H9 (cell line): ENCODE measurements around the gene PRKCZ. TPM values are rescaled to one million over a fixed set of nuclear protein-coding genes. Genes with fewer than 3 reads are reported as not detected.

ENCODE experiments used
- DNase-seq: peaks from one replicate; pipeline ENCODE4 v3.0.0-alpha.2; 2017
- H2AFZ ChIP-seq: one replicate; pipeline ENCODE4 v1.6.1; 2013; ENCODE audit warnings: mild to moderate bottlenecking, low read length, control low read depth, moderate library complexity
- H2AK5ac ChIP-seq: 2 replicates; pipeline ENCODE4 v1.6.1; 2013; ENCODE audit warnings: low read length, control low read depth, mixed read lengths; ENCODE audit not compliant: insufficient read length
- H2BK120ac ChIP-seq: one replicate; pipeline ENCODE4 v1.6.1; 2013; ENCODE audit warnings: low read depth, mild to moderate bottlenecking, low read length, control low read depth, inconsistent platforms; ENCODE audit not compliant: poor library complexity, severe bottlenecking
- H2BK12ac ChIP-seq: 2 replicates; pipeline ENCODE4 v1.6.1; 2013; ENCODE audit warnings: low read length, control low read depth, mixed read lengths, low read depth; ENCODE audit not compliant: insufficient read length
- H2BK15ac ChIP-seq: 2 replicates; pipeline ENCODE4 v1.6.1; 2013; ENCODE audit warnings: low read depth, low read length, control low read depth
- H2BK20ac ChIP-seq: one replicate; pipeline ENCODE4 v1.6.1; 2013; ENCODE audit warnings: low read depth, mild to moderate bottlenecking, low read length, control low read depth, inconsistent platforms; ENCODE audit not compliant: poor library complexity, severe bottlenecking
- H2BK5ac ChIP-seq: 2 replicates; pipeline ENCODE4 v1.6.1; 2013; ENCODE audit warnings: low read length, control low read depth, mixed read lengths; ENCODE audit not compliant: insufficient read length
- H3K14ac ChIP-seq: 2 replicates; pipeline ENCODE4 v1.6.1; 2013; ENCODE audit warnings: low read length, control low read depth; ENCODE audit not compliant: insufficient read depth
- H3K18ac ChIP-seq: 2 replicates; pipeline ENCODE4 v1.6.1; 2013; ENCODE audit warnings: low read depth, mild to moderate bottlenecking, mixed read lengths, low read length, control low read depth; ENCODE audit not compliant: insufficient read length
- H3K23ac ChIP-seq: 2 replicates; pipeline ENCODE4 v1.6.1; 2013; ENCODE audit warnings: low read length, control low read depth, mixed read lengths, low read depth; ENCODE audit not compliant: insufficient read length
- H3K23me2 ChIP-seq: 2 replicates; pipeline ENCODE4 v1.6.1; 2013; ENCODE audit warnings: low read depth, mild to moderate bottlenecking, mixed read lengths, low read length, control low read depth; ENCODE audit not compliant: insufficient read length, poor library complexity, severe bottlenecking
- H3K27ac ChIP-seq: 2 replicates; pipeline ENCODE4 v1.5.1; 2013; ENCODE audit warnings: low read length, control low read depth, mixed read lengths, low read depth; ENCODE audit not compliant: insufficient read length
- H3K27me3 ChIP-seq: 2 replicates; pipeline ENCODE4 v1.6.1; 2013; ENCODE audit warnings: low read length, control low read depth, inconsistent platforms; ENCODE audit not compliant: insufficient read depth
- H3K4ac ChIP-seq: 2 replicates; pipeline ENCODE4 v1.6.1; 2013; ENCODE audit warnings: low read depth, mild to moderate bottlenecking, control low read depth, inconsistent platforms, low read length, moderate library complexity
- H3K4me1 ChIP-seq: 2 replicates; pipeline ENCODE4 v1.6.1; 2013; ENCODE audit warnings: low read length, control low read depth, inconsistent platforms; ENCODE audit not compliant: insufficient read depth
- H3K4me2 ChIP-seq: 2 replicates; pipeline ENCODE4 v1.6.1; 2013; ENCODE audit warnings: low read length, control low read depth, mixed read lengths; ENCODE audit not compliant: insufficient read length, insufficient read depth
- H3K56ac ChIP-seq: 2 replicates; pipeline ENCODE4 v1.6.1; 2013; ENCODE audit warnings: low read depth, mild to moderate bottlenecking, mixed read lengths, low read length, control low read depth; ENCODE audit not compliant: insufficient read length
- H3K79me1 ChIP-seq: 2 replicates; pipeline ENCODE4 v1.6.1; 2013; ENCODE audit warnings: low read depth, mild to moderate bottlenecking, moderate library complexity, low read length, control low read depth, inconsistent platforms; ENCODE audit not compliant: insufficient read depth, poor library complexity, severe bottlenecking
- H3K79me2 ChIP-seq: 2 replicates; pipeline ENCODE4 v1.6.1; 2013; ENCODE audit warnings: low read length, control low read depth, inconsistent platforms; ENCODE audit not compliant: insufficient read depth
- H3K9ac ChIP-seq: 2 replicates; pipeline ENCODE4 v1.6.1; 2013; ENCODE audit warnings: low read length, control low read depth, mixed read lengths; ENCODE audit not compliant: insufficient read length; ENCODE audit errors: extremely low read depth
- H3K9me3 ChIP-seq: one replicate; pipeline ENCODE4 v1.6.1; 2013; ENCODE audit warnings: low read depth, low read length, inconsistent platforms; ENCODE audit not compliant: control insufficient read depth
- H3T11ph ChIP-seq: one replicate; pipeline ENCODE4 v1.6.1; 2013; ENCODE audit warnings: mild to moderate bottlenecking, low read length, control low read depth, inconsistent platforms
- H4K20me1 ChIP-seq: one replicate; pipeline ENCODE4 v1.6.1; 2013; ENCODE audit not compliant: control insufficient read depth, insufficient read length, insufficient read depth
- H4K5ac ChIP-seq: 2 replicates; pipeline ENCODE4 v1.6.1; 2013; ENCODE audit warnings: low read depth, mild to moderate bottlenecking, mixed read lengths, low read length, control low read depth; ENCODE audit not compliant: insufficient read length
- H4K8ac ChIP-seq: replicated peaks from 2 replicates; pipeline ENCODE4 v1.6.1; 2013; ENCODE audit warnings: low read length, control low read depth, mixed read lengths, low read depth; ENCODE audit not compliant: insufficient read length
- H4K91ac ChIP-seq: 2 replicates; pipeline ENCODE4 v1.6.1; 2013; ENCODE audit warnings: low read depth, mild to moderate bottlenecking, moderate library complexity, mixed read lengths, low read length, control low read depth; ENCODE audit not compliant: insufficient read length
- H3K27ac Mint-ChIP-seq, 3 experiments: 2 replicates in 2 of 3; 3 replicates in 1 of 3; pipeline ENCODE4 v1.8.0; 2020 to 2021; ENCODE audit warnings: mixed read lengths in 3 of 3, mild to moderate bottlenecking in 1 of 3, moderate library complexity in 1 of 3
- H3K27me3 Mint-ChIP-seq: 2 replicates; pipeline ENCODE4 v1.8.0; 2021; ENCODE audit warnings: low read depth, mild to moderate bottlenecking, moderate library complexity, mixed read lengths
- H3K36me3 Mint-ChIP-seq, 3 experiments: 2 replicates in 2 of 3; 3 replicates in 1 of 3; pipeline ENCODE4 v1.8.0; 2020 to 2021; ENCODE audit warnings: low read depth in 3 of 3, mixed read lengths in 3 of 3; ENCODE audit not compliant: insufficient read depth in 1 of 3
- H3K4me1 Mint-ChIP-seq, 2 experiments: 2 replicates each; pipeline ENCODE4 v1.8.0; 2020; ENCODE audit warnings: mixed read lengths in 2 of 2
- H3K4me3 Mint-ChIP-seq, 2 experiments: 2 replicates in 1 of 2; 3 replicates in 1 of 2; pipeline ENCODE4 v1.8.0; 2020 to 2021; ENCODE audit warnings: mild to moderate bottlenecking in 2 of 2, mixed read lengths in 2 of 2, moderate library complexity in 1 of 2
- H3K9me3 Mint-ChIP-seq, 2 experiments: 2 replicates in 1 of 2; 3 replicates in 1 of 2; pipeline ENCODE4 v1.8.0; 2020; ENCODE audit warnings: mild to moderate bottlenecking in 2 of 2, mixed read lengths in 2 of 2, moderate library complexity in 1 of 2
- CTCF ChIP-seq: fragments of 200-600 bp; sonication (generic); conservative IDR thresholded peaks from 3 replicates; pipeline ENCODE4 v1.8.0; 2021; ENCODE audit warnings: antibody characterized with exemption, mild to moderate bottlenecking
- WGBS: extraction: QIAGEN DNeasy Blood & Tissue Kit; methylation state at CpG from one replicate; pipeline ENCODE4 v1.1.7; 2013; ENCODE audit warnings: missing lambda C conversion rate, low lambda C conversion rate, mixed read lengths; ENCODE audit not compliant: insufficient read length; ENCODE audit errors: extremely low coverage; 5-methylcytosine and 5-hydroxymethylcytosine counted together
- total RNA-seq: library from RNA; stranded (reverse); gene quantifications from 2 replicates; pipeline ENCODE4 v1.2.1, GENCODE V29; 2021

PRKCZ gene
- total RNA-seq, 1 experiment from 2014 or later: 48.4 TPM

GRCh38 chr1:2166695-2167094 is 116.5 kb downstream of the PRKCZ start:
- no peak overlapping the region for H3K4me2 ChIP-seq
- no peak overlapping the region; a peak in 1 of 7 replicates for H3K27ac Mint-ChIP-seq
- H4K8ac ChIP-seq: no peak overlapping the region
- H3K23ac ChIP-seq: no peak overlapping the region
- H3K79me2 ChIP-seq: no peaks in the 10 kb centered on the region
- no peak overlapping the region for H2AFZ ChIP-seq
- no peak overlapping the region for H4K5ac ChIP-seq
- H3K27me3 Mint-ChIP-seq: no peaks in the 10 kb centered on the region
- DNase-seq: no peak
- H3K56ac ChIP-seq: no peak overlapping the region
- no peak for TF ChIP-seq CTCF
- H2AK5ac ChIP-seq: no peak overlapping the region
- no peak overlapping the region for H2BK15ac ChIP-seq
- H3K4me1 ChIP-seq: no peaks in the 10 kb centered on the region
- no peak overlapping the region for H3K27ac ChIP-seq
- H3K14ac ChIP-seq: no peak overlapping the region
- H2BK5ac ChIP-seq: no peak overlapping the region
- peaks cover 7 to 32% (median 26%) of the 10 kb centered on the region in 3 experiments for H3K36me3 Mint-ChIP-seq
- H3K4ac ChIP-seq: no peak overlapping the region
- peaks cover 0 to 8% of the 10 kb centered on the region in 2 experiments; a peak in 2 of 4 replicates for H3K4me1 Mint-ChIP-seq
- H4K91ac ChIP-seq: no peak overlapping the region
- H3K27me3 ChIP-seq: no peaks in the 10 kb centered on the region
- H3K9ac ChIP-seq: no peak overlapping the region
- H2BK120ac ChIP-seq: no peak overlapping the region
- no peak overlapping the region for H3T11ph ChIP-seq
- H3K9me3 ChIP-seq: no peaks in the 10 kb centered on the region
- no peaks in the 10 kb centered on the region for H4K20me1 ChIP-seq
- no peaks in the 10 kb centered on the region for H3K9me3 Mint-ChIP-seq
- no peaks in the 10 kb centered on the region for H3K79me1 ChIP-seq
- H2BK12ac ChIP-seq: no peak overlapping the region
- no peak overlapping the region for H2BK20ac ChIP-seq
- WGBS: no CpG with 5 or more reads among the region's 10 CpGs
- no peaks in the 10 kb centered on the region for H3K23me2 ChIP-seq
- no peak overlapping the region for H3K4me3 Mint-ChIP-seq
- H3K18ac ChIP-seq: no peak overlapping the region
